OCI-LY3 (cell line): Measurements from ENCODE around the gene HAS3.

Experiments used
- H2AFZ ChIP-seq: fragments of 200-600, 300-600 bp; shearing (Covaris generic); 2 replicates; pipeline ENCODE4 v1.6.0; 2014; ENCODE audit warnings: antibody characterized with exemption, low read depth, low read length
- H3K27ac ChIP-seq: fragments of 200-600, 300-600 bp; sonication (generic); 2 replicates; pipeline ENCODE4 v1.5.1; 2014; ENCODE audit warnings: mild to moderate bottlenecking, low read length, moderate library complexity, mixed read lengths
- H3K27me3 ChIP-seq: fragments of 200-600, 300-600 bp; sonication (generic); 2 replicates; pipeline ENCODE4 v1.6.1; 2014; ENCODE audit warnings: low read depth, low read length, mixed read lengths
- H3K36me3 ChIP-seq: fragments of 200-600, 300-600 bp; sonication (generic); replicated peaks from 2 replicates; pipeline ENCODE3; 2014; ENCODE audit warnings: low read depth, low read length, mixed read lengths
- H3K4me1 ChIP-seq: fragments of 300-600, 200-600 bp; sonication (generic); 2 replicates; pipeline ENCODE4 v1.6.1; 2014; ENCODE audit warnings: low read length, mixed read lengths
- H3K4me2 ChIP-seq: fragments of 200-600, 300-600 bp; sonication (generic); 2 replicates; pipeline ENCODE4 v1.6.1; 2014; ENCODE audit warnings: low read length, mixed read lengths
- H3K4me3 ChIP-seq: fragments of 300-600, 200-600 bp; sonication (generic); 2 replicates; pipeline ENCODE4 v1.5.1; 2014; ENCODE audit warnings: antibody characterized with exemption, mild to moderate bottlenecking, low read length, moderate library complexity
- H3K79me2 ChIP-seq: fragments of 300-600, 200-600 bp; shearing (Covaris generic); 2 replicates; pipeline ENCODE4 v1.6.1; 2014; ENCODE audit warnings: mild to moderate bottlenecking, low read length, mixed read lengths
- H3K9ac ChIP-seq: fragments of 300-600, 200-600 bp; shearing (Covaris generic); 2 replicates; pipeline ENCODE4 v1.6.0; 2014; ENCODE audit warnings: mild to moderate bottlenecking, low read length, moderate library complexity
- H3K9me3 ChIP-seq: fragments of 200-600, 300-600 bp; shearing (Covaris generic); 2 replicates; pipeline ENCODE4 v1.6.1; 2014; ENCODE audit warnings: low read length, mixed read lengths; ENCODE audit not compliant: insufficient read depth
- H4K20me1 ChIP-seq: fragments of 200-600, 300-600 bp; sonication (generic); 2 replicates; pipeline ENCODE4 v1.6.1; 2016; ENCODE audit warnings: low read length, mixed read lengths; ENCODE audit not compliant: insufficient read depth
- CTCF ChIP-seq: fragments of 200-600, 300-600 bp; sonication (generic); IDR thresholded peaks from 2 replicates; pipeline ENCODE4 v1.5.1; 2014; ENCODE audit warnings: antibody characterized with exemption, low read length, low read depth
- EZH2phosphoT487 ChIP-seq: fragments of 200-600 bp; shearing (Covaris generic); IDR thresholded peaks from 2 replicates; pipeline ENCODE4 v1.6.1; 2018; ENCODE audit warnings: antibody characterized with exemption, mixed run types, low read depth

Gene HAS3

GRCh38 chr16:69131167-69131838, 25.9 kb downstream of the HAS3 start:
- peak overlapping the region; percentile 94 for H3K4me3 ChIP-seq
- no peaks in the 10 kb centered on the region for H3K9me3 ChIP-seq
- H3K79me2 ChIP-seq = peaks cover 94% of the 10 kb centered on the region
- TF ChIP-seq EZH2phosphoT487 (no peak), CTCF (no peak)
- peak overlapping the region; percentile 71 for H3K4me2 ChIP-seq
- H4K20me1 ChIP-seq = peaks cover 28% of the 10 kb centered on the region
- peaks cover 18% of the 10 kb centered on the region for H3K4me1 ChIP-seq
- no peak overlapping the region; the same call in 1 of the 2 replicates for H2AFZ ChIP-seq
- peak overlapping the region; percentile 78 for H3K27ac ChIP-seq
- no peaks in the 10 kb centered on the region for H3K27me3 ChIP-seq
- H3K9ac ChIP-seq = peak overlapping the region; percentile 97
- H3K36me3 ChIP-seq = peaks cover 25% of the 10 kb centered on the region

GRCh38 chr16:69131839-69132423, 26.5 kb downstream of the HAS3 start:
- no peak overlapping the region; the same call in 1 of the 2 replicates for H2AFZ ChIP-seq
- peaks cover 94% of the 10 kb centered on the region for H3K79me2 ChIP-seq
- H3K27ac ChIP-seq = peak overlapping the region; percentile 78
- peak overlapping the region; percentile 94 for H3K4me3 ChIP-seq
- peak overlapping the region; percentile 97 for H3K9ac ChIP-seq
- H3K4me2 ChIP-seq = peak overlapping the region; percentile 71
- peaks cover 27% of the 10 kb centered on the region for H3K36me3 ChIP-seq
- no peaks in the 10 kb centered on the region for H3K27me3 ChIP-seq
- no peak for TF ChIP-seq EZH2phosphoT487
- TF ChIP-seq CTCF = no peak
- no peaks in the 10 kb centered on the region for H3K9me3 ChIP-seq
- peaks cover 23% of the 10 kb centered on the region for H4K20me1 ChIP-seq
- peaks cover 18% of the 10 kb centered on the region for H3K4me1 ChIP-seq

- Histone ChIP-seq H3K4me3 (peak within 1 kb of the TSS; percentile 94), H3K4me2 (peak within 1 kb of the TSS; percentile 91), H3K9ac (peak within 1 kb of the TSS; percentile 97), H2AFZ (peak within 1 kb of the TSS; percentile 22; the same call in 1 of the 2 replicates), H3K27me3 (no peaks in the 10 kb centered on the region), H3K36me3 (peaks cover 34% of the 10 kb centered on the region), H3K9me3 (no peaks in the 10 kb centered on the region), H3K79me2 (peaks cover 96% of the 10 kb centered on the region), H4K20me1 (peaks cover 23% of the 10 kb centered on the region), H3K27ac (peak within 1 kb of the TSS; percentile 78), H3K4me1 (peaks cover 18% of the 10 kb centered on the region)
- TF ChIP-seq EZH2phosphoT487 = no peak
Observed at GRCh38 chr16:69132424-69133252, 27.2 kb downstream of the HAS3 start, which contains the start of the genes CHTF8 and UTP4. Gene CHTF8 (minus strand): TSS chr16:69132588. CDS start chr16:69121458, 11,130 bp downstream. Gene UTP4 (plus strand): TSS chr16:69132649. CDS start chr16:69133460, 811 bp downstream.

GRCh38 chr16:69133373-69133954, 28.0 kb downstream of the HAS3 start:
- no peak overlapping the region for H2AFZ ChIP-seq
- peak overlapping the region; percentile 97 for H3K9ac ChIP-seq
- H4K20me1 ChIP-seq = peaks cover 23% of the 10 kb centered on the region

More at GRCh38 chr16:69133373-69133954, 28.0 kb downstream of the HAS3 start:
- TF ChIP-seq EZH2phosphoT487 (no peak), CTCF (no peak)
- H3K9me3 ChIP-seq = no peaks in the 10 kb centered on the region
- H3K79me2 ChIP-seq = peaks cover 96% of the 10 kb centered on the region
- H3K4me3 ChIP-seq = peak overlapping the region; percentile 94
- no peaks in the 10 kb centered on the region for H3K27me3 ChIP-seq
- H3K4me2 ChIP-seq = peak overlapping the region; percentile 91
- H3K27ac ChIP-seq = no peak overlapping the region
- peaks cover 40% of the 10 kb centered on the region for H3K36me3 ChIP-seq
- peaks cover 18% of the 10 kb centered on the region for H3K4me1 ChIP-seq
